GM18517 (cell line): ENCODE measurements around the gene ZNF575.
"Not testable (repeated sequence)": the region's sequence is repeated elsewhere in the genome, so short reads cannot be mapped to it uniquely, and the experiment has no call there.

ENCODE experiments used
- ATAC-seq: cut with Tn5 transposase; IDR thresholded peaks from one replicate; pipeline ENCODE4 v1.9.1; 2021; ENCODE audit warnings: mild to moderate bottlenecking, moderate library complexity; ENCODE audit not compliant: unreplicated experiment

ZNF575 gene

GRCh38 chr19:43507880-43508279 lies 25.1 kb upstream of the ZNF575 start:
- no peak for ATAC-seq

- ATAC-seq, result no peak
These were observed 22.3 kb upstream of the ZNF575 start for GRCh38 chr19:43510713-43511112.

GRCh38 chr19:43511324-43511723 lies 21.7 kb upstream of the ZNF575 start:
- ATAC-seq, result no peak

- not testable (repeated sequence) for ATAC-seq
These were observed 20.6 kb upstream of the ZNF575 start for GRCh38 chr19:43512399-43512798.

GRCh38 chr19:43518051-43518450 lies 14.9 kb upstream of the ZNF575 start:
- no peak for ATAC-seq

- ATAC-seq, result no peak
These were observed 13.4 kb upstream of the ZNF575 start for GRCh38 chr19:43519436-43520088.

- ATAC-seq, result no peak
These were observed 10.1 kb upstream of the ZNF575 start for GRCh38 chr19:43522929-43523328.

- not testable (repeated sequence) for ATAC-seq
These were observed 9.3 kb upstream of the ZNF575 start for GRCh38 chr19:43523696-43524095.

GRCh38 chr19:43524922-43525835 lies 7.8 kb upstream of the ZNF575 start:
- ATAC-seq, result no peak

- no peak for ATAC-seq
These were observed 6.9 kb upstream of the ZNF575 start for GRCh38 chr19:43525836-43526771.

- ATAC-seq, result peak; percentile 56
These were observed 5.8 kb upstream of the ZNF575 start, which contains the start of gene ETHE1 for GRCh38 chr19:43526884-43527859. TSS of gene ETHE1 (minus strand) at chr19:43527201. CDS start at chr19:43527177, 24 bp downstream.

GRCh38 chr19:43527860-43528622 lies 4.9 kb upstream of the ZNF575 start:
- ATAC-seq, result no peak

GRCh38 chr19:43532571-43532961 lies 422 bp upstream of the ZNF575 start:
- ATAC-seq, result peak; percentile 1

- ATAC-seq, result peak; percentile 60
These were observed 737 bp downstream of the ZNF575 start for GRCh38 chr19:43533546-43534304.

- ATAC-seq, result no peak
These were observed 1.4 kb downstream of the ZNF575 start for GRCh38 chr19:43534305-43534815.

GRCh38 chr19:43534816-43535761 lies 2.1 kb downstream of the ZNF575 start:
- ATAC-seq, result no peak

GRCh38 chr19:43538922-43539321 lies 5.9 kb downstream of the ZNF575 start:
- ATAC-seq, result no peak
